Measurements from ENCODE around the gene WNT3A.

WNT3A gene

GRCh38 chr1:228075801-228076271, 69.0 kb downstream of the WNT3A start:
- FAIRE-seq (no peak), DNase-seq (ENCODE audit: insufficient read length, low spot score) (no peak)
- no peak for TF ChIP-seq CTCF (IDR thresholded peaks at IDR 0.05; ENCODE audit: insufficient read depth, missing control alignments)

GRCh38 chr1:228076796-228077430, 70.1 kb downstream of the WNT3A start:
- no peak for DNase-seq (ENCODE audit: insufficient read length, low spot score)
- no peak for TF ChIP-seq CTCF (IDR thresholded peaks at IDR 0.05; ENCODE audit: insufficient read depth, missing control alignments)
- FAIRE-seq, result no peak

GRCh38 chr1:228077565-228078330, 71.0 kb downstream of the WNT3A start:
- no peak for TF ChIP-seq CTCF (IDR thresholded peaks at IDR 0.05; ENCODE audit: insufficient read depth, missing control alignments)
- no peak for FAIRE-seq
- no peak for DNase-seq (ENCODE audit: insufficient read length, low spot score)

GRCh38 chr1:228079013-228079412, 72.2 kb downstream of the WNT3A start:
- DNase-seq (ENCODE audit: insufficient read length, low spot score), result no peak
- TF ChIP-seq CTCF (IDR thresholded peaks at IDR 0.05; ENCODE audit: insufficient read depth, missing control alignments), result no peak
- no peak for FAIRE-seq

- FAIRE-seq (no peak), DNase-seq (ENCODE audit: insufficient read length, low spot score) (no peak)
- no peak for TF ChIP-seq CTCF (IDR thresholded peaks at IDR 0.05; ENCODE audit: insufficient read depth, missing control alignments)
Observed at GRCh38 chr1:228079601-228080263, 72.9 kb downstream of the WNT3A start.

GRCh38 chr1:228081144-228081543, 74.3 kb downstream of the WNT3A start:
- no peak for TF ChIP-seq CTCF (IDR thresholded peaks at IDR 0.05; ENCODE audit: insufficient read depth, missing control alignments)
- FAIRE-seq, result no peak
- DNase-seq (ENCODE audit: insufficient read length, low spot score), result no peak
